ENCODE data around the gene MRPL32. TPM values are rescaled to one million over a fixed set of nuclear protein-coding genes. Genes with fewer than 3 reads are reported as not detected.

MRPL32 gene
- total RNA-seq, 4 donors from 2014 or later = 27.8 to 46.2 (median 30.7) TPM

GRCh38 chr7:42928754-42929153, 3.4 kb upstream of the MRPL32 start:
- H3K27ac ChIP-seq = no peak overlapping the region
- no peaks in the 10 kb centered on the region for H3K27me3 ChIP-seq
- H3K4me3 ChIP-seq = no peak overlapping the region
- H3K9me3 ChIP-seq = no peaks in the 10 kb centered on the region
- peaks cover 0 to 38% (median 0%) of the 10 kb centered on the region in 3 donors for H3K36me3 ChIP-seq
- no peak for DNase-seq
- H3K4me1 ChIP-seq = peaks cover 0 to 42% (median 3%) of the 10 kb centered on the region in 4 donors
- TF ChIP-seq, protein P1, sequence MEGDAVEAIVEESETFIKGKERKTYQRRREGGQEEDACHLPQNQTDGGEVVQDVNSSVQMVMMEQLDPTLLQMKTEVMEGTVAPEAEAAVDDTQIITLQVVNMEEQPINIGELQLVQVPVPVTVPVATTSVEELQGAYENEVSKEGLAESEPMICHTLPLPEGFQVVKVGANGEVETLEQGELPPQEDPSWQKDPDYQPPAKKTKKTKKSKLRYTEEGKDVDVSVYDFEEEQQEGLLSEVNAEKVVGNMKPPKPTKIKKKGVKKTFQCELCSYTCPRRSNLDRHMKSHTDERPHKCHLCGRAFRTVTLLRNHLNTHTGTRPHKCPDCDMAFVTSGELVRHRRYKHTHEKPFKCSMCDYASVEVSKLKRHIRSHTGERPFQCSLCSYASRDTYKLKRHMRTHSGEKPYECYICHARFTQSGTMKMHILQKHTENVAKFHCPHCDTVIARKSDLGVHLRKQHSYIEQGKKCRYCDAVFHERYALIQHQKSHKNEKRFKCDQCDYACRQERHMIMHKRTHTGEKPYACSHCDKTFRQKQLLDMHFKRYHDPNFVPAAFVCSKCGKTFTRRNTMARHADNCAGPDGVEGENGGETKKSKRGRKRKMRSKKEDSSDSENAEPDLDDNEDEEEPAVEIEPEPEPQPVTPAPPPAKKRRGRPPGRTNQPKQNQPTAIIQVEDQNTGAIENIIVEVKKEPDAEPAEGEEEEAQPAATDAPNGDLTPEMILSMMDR (IDR thresholded peaks at IDR 0.05) = no peak
- TF ChIP-seq POLR2A (IDR thresholded peaks at IDR 0.05) = no peak

- Histone ChIP-seq H3K4me1 (peaks cover 0 to 49% (median 3%) of the 10 kb centered on the region in 4 donors), H3K36me3 (peaks cover 0 to 31% (median 0%) of the 10 kb centered on the region in 3 donors), H3K27ac (no peak overlapping the region), H3K9me3 (no peaks in the 10 kb centered on the region), H3K4me3 (no peak overlapping the region), H3K27me3 (no peaks in the 10 kb centered on the region)
- TF ChIP-seq POLR2A (IDR thresholded peaks at IDR 0.05) = no peak
- TF ChIP-seq, protein P1 (IDR thresholded peaks at IDR 0.05) = no peak
- DNase-seq = no peak
These were observed 2.7 kb upstream of the MRPL32 start for GRCh38 chr7:42929449-42929848.

DNA sequence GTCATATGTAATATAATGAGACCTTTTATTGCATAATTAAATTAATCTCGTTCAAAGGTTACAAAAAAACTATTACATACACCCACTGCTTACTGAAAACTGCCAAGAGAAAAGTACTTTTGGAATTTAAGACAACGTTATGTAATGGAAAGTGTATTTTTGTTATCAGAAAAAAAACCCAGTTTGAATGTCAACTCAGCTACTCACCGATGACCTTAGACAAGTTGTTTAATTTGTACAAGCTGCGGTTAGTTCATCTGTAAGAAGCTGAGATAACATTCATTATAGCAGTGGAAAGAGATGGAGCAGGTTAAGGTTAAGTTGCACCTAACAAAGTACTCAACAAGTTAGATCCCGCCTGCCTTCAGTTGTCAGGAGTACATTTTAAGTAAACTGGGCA, 1.3 kb upstream of the MRPL32 start:
- no peaks in the 10 kb centered on the region for H3K9me3 ChIP-seq
- DNase-seq = no peak
- peak overlapping the region; percentile 73 to 96 (median 84) for H3K4me3 ChIP-seq
- TF ChIP-seq POLR2A (IDR thresholded peaks at IDR 0.05) = no peak
- H3K27me3 ChIP-seq = no peaks in the 10 kb centered on the region
- peak overlapping the region in 3 of 4 donors; percentile 36 to 78 (median 77) for H3K27ac ChIP-seq
- H3K4me1 ChIP-seq = peaks cover 0 to 49% (median 3%) of the 10 kb centered on the region in 4 donors
- H3K36me3 ChIP-seq = peaks cover 0 to 29% (median 0%) of the 10 kb centered on the region in 3 donors

GRCh38 chr7:42931447-42931833, 736 bp upstream of the MRPL32 start:
- Histone ChIP-seq H3K27ac (peak overlapping the region; percentile 77 to 81 (median 80)), H3K9me3 (no peaks in the 10 kb centered on the region), H3K4me3 (peak overlapping the region; percentile 73 to 96 (median 84)), H3K27me3 (no peaks in the 10 kb centered on the region), H3K4me1 (peaks cover 0 to 49% (median 3%) of the 10 kb centered on the region in 4 donors), H3K36me3 (peaks cover 0 to 28% (median 0%) of the 10 kb centered on the region in 3 donors)
- no peak for DNase-seq
- TF ChIP-seq, protein P1 (IDR thresholded peaks at IDR 0.05) = no peak
- TF ChIP-seq POLR2A (IDR thresholded peaks at IDR 0.05) = no peak

DNA sequence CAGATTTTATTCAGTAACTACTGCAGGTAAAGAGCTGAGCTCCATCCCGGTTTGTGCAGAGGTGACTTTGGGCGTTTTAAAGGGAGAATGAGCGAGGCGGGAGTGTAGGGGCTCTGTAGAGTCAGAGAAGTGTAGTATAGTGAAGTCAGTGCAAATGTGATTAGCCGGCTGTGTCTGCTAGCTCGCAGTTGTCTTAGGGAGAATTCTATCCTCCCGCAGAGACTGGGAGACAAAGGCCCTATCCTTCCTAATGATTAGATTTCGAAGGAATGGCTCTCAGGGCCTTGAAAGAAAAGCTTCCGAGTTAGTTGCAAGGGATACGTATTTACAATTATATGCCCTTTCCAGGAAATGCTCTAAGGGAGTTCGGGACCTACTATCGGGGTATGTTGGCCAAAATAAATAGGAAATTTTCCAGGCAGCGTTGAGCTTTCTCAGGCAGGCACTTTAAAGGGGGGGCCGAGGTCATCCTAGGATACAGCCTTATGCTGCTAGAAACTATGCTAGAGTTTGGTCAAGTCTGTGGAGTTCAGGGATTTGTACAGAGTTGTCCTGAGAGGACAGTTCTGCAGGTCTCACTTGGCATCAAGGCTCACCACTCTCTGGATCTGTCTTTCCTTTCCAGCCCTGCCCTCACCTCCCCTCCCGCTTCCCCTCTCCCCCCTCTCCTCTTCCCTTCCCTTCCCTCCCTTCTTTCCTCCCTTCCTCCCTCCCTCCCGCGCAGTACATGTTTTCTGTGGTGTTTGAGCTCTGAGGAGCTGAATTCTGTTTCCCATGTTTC, 825 bp downstream of the MRPL32 start:
- Histone ChIP-seq H3K36me3 (peaks cover 0 to 29% (median 0%) of the 10 kb centered on the region in 3 donors), H3K4me3 (peak overlapping the region; percentile 73 to 96 (median 84)), H3K27me3 (no peaks in the 10 kb centered on the region), H3K4me1 (peaks cover 0 to 43% (median 3%) of the 10 kb centered on the region in 4 donors), H3K9me3 (no peaks in the 10 kb centered on the region), H3K27ac (peak overlapping the region; percentile 77 to 81 (median 80))
- DNase-seq = no peak
- TF ChIP-seq, protein P1 (IDR thresholded peaks at IDR 0.05) = no peak
- no peak for TF ChIP-seq POLR2A (IDR thresholded peaks at IDR 0.05)

GRCh38 chr7:42934291-42934690, 2.1 kb downstream of the MRPL32 start:
- no peak overlapping the region for H3K4me3 ChIP-seq
- H3K27ac ChIP-seq = no peak overlapping the region
- peaks cover 0 to 36% (median 0%) of the 10 kb centered on the region in 3 donors for H3K36me3 ChIP-seq
- H3K9me3 ChIP-seq = no peaks in the 10 kb centered on the region
- DNase-seq = no peak
- TF ChIP-seq, protein P1 (IDR thresholded peaks at IDR 0.05) = no peak
- TF ChIP-seq POLR2A (IDR thresholded peaks at IDR 0.05) = no peak
- no peaks in the 10 kb centered on the region for H3K27me3 ChIP-seq
- peaks cover 0 to 34% (median 3%) of the 10 kb centered on the region in 4 donors for H3K4me1 ChIP-seq
